Chondrocyte (in vitro differentiated cells): ENCODE data around the gene RAD51B. TPM values are rescaled to one million over a fixed set of nuclear protein-coding genes. Genes with fewer than 3 reads are reported as not detected.

Experiments
- DNase-seq: peaks from one replicate; pipeline ENCODE4 v3.0.0; 2021; ENCODE audit warnings: mixed read lengths, low spot score
- H3K27ac Mint-ChIP-seq: one replicate; pipeline ENCODE4 v1.8.0; 2021; ENCODE audit warnings: mild to moderate bottlenecking, moderate library complexity, mixed read lengths; ENCODE audit not compliant: unreplicated experiment
- H3K27me3 Mint-ChIP-seq: 2 replicates; pipeline ENCODE4 v1.8.0; 2021; ENCODE audit warnings: low read depth, mixed read lengths
- H3K36me3 Mint-ChIP-seq: 2 replicates; pipeline ENCODE4 v1.8.0; 2021; ENCODE audit warnings: low read depth, mixed read lengths
- H3K4me1 Mint-ChIP-seq: 2 replicates; pipeline ENCODE4 v1.8.0; 2021; ENCODE audit warnings: low read depth, mild to moderate bottlenecking, mixed read lengths
- H3K4me3 Mint-ChIP-seq: one replicate; pipeline ENCODE4 v1.8.0; 2021; ENCODE audit warnings: mild to moderate bottlenecking, moderate library complexity, mixed read lengths; ENCODE audit not compliant: unreplicated experiment
- H3K9me3 Mint-ChIP-seq: 2 replicates; pipeline ENCODE4 v1.8.0; 2021; ENCODE audit warnings: low read depth, mixed read lengths
- CTCF ChIP-seq: fragments of 200-600 bp; sonication (generic); IDR thresholded peaks from 2 replicates; pipeline ENCODE4 v1.5.0; 2021; ENCODE audit warnings: antibody characterized with exemption, mild to moderate bottlenecking, moderate library complexity
- total RNA-seq: library from RNA; stranded (reverse); gene quantifications from 3 replicates; pipeline ENCODE4 v1.2.1, GENCODE V29; 2021

The RAD51B gene
- total RNA-seq, 1 donor from 2014 or later = 8.2 TPM

- peaks cover 12% of the 10 kb centered on the region for H3K9me3 Mint-ChIP-seq
- peak overlapping the region; percentile 95 for H3K27ac Mint-ChIP-seq
- no peak for DNase-seq
- peaks cover 41% of the 10 kb centered on the region for H3K4me1 Mint-ChIP-seq
- no peak for TF ChIP-seq CTCF
- peaks cover 8% of the 10 kb centered on the region for H3K36me3 Mint-ChIP-seq
- H3K27me3 Mint-ChIP-seq = no peaks in the 10 kb centered on the region
- peak overlapping the region; percentile 23 for H3K4me3 Mint-ChIP-seq
These were observed 639.4 kb downstream of the RAD51B start for GRCh38 chr14:68458840-68459469.

- Mint-ChIP-seq H3K36me3 (peaks cover 7% of the 10 kb centered on the region), H3K27ac (peak overlapping the region; percentile 95), H3K4me1 (peaks cover 44% of the 10 kb centered on the region), H3K4me3 (no peak overlapping the region), H3K9me3 (peaks cover 11% of the 10 kb centered on the region), H3K27me3 (no peaks in the 10 kb centered on the region)
- no peak for DNase-seq
- TF ChIP-seq CTCF = no peak
These were observed 640.0 kb downstream of the RAD51B start for GRCh38 chr14:68459480-68460136.

GRCh38 chr14:68460541-68460940, 641.0 kb downstream of the RAD51B start:
- no peak for DNase-seq
- TF ChIP-seq CTCF = no peak
- H3K9me3 Mint-ChIP-seq = peaks cover 5% of the 10 kb centered on the region
- peak overlapping the region; percentile 75 for H3K27ac Mint-ChIP-seq
- no peak overlapping the region for H3K4me3 Mint-ChIP-seq
- no peaks in the 10 kb centered on the region for H3K27me3 Mint-ChIP-seq
- peaks cover 53% of the 10 kb centered on the region for H3K4me1 Mint-ChIP-seq
- peaks cover 2% of the 10 kb centered on the region for H3K36me3 Mint-ChIP-seq

GRCh38 chr14:68461086-68461485, 641.5 kb downstream of the RAD51B start:
- DNase-seq = no peak
- TF ChIP-seq CTCF = no peak
- Mint-ChIP-seq H3K9me3 (peaks cover under 1% of the 10 kb centered on the region), H3K4me3 (no peak overlapping the region), H3K36me3 (peaks cover 2% of the 10 kb centered on the region), H3K4me1 (peaks cover 56% of the 10 kb centered on the region), H3K27me3 (no peaks in the 10 kb centered on the region), H3K27ac (peak overlapping the region; percentile 49)

GRCh38 chr14:68462683-68463082, 643.1 kb downstream of the RAD51B start:
- H3K9me3 Mint-ChIP-seq = no peaks in the 10 kb centered on the region
- H3K36me3 Mint-ChIP-seq = no peaks in the 10 kb centered on the region
- peak; percentile 59 for TF ChIP-seq CTCF
- H3K27me3 Mint-ChIP-seq = no peaks in the 10 kb centered on the region
- no peak for DNase-seq
- H3K27ac Mint-ChIP-seq = no peak overlapping the region
- no peak overlapping the region for H3K4me3 Mint-ChIP-seq
- H3K4me1 Mint-ChIP-seq = peaks cover 64% of the 10 kb centered on the region
